ENCODE data around the gene PRRG1.

PRRG1 gene

DNA sequence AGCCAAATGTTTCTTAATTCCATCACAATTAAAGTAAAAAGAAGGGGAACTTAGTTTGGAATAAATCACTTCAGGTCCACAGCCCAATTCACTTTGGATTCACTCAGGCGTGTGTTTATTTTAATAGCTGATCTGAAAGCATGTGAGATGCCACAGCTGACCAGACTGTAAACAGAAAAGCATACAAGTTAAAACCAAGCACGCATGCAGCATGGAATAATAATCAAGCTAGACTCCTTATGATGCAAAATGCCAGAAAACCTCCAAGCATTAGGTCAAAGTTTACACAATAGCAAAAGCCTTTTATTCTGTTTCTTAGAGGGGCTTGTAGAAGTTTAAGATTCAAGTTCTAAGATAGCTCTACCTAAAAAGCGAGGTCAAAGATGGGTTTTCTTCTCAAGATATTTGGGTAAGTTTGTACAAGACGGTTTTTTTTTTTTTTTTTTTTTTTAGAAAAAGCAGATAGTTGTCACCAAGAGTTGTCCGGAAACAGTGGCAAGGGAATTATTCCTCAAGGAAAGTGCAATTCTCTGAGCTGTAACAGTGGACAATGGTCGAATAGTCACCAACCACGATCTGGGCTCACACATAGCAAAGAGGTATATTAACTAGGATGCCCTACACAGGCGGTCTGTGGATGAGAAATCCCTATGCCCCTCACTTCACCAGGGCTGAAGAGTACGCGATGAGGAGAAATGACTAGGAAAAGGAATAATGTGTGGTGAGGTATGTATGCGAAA is 763 bp upstream of the PRRG1 start:
- FAIRE-seq, result no peak
- DNase-seq (ENCODE audit: insufficient read length), result no peak
- no peak for TF ChIP-seq TAF1 (IDR thresholded peaks at IDR 0.05; ENCODE audit: borderline replicate concordance, low read depth, low read length)
- no peak for TF ChIP-seq POLR2A (IDR thresholded peaks at IDR 0.05; ENCODE audit: low read depth, low read length)
- no peak for TF ChIP-seq POLR2AphosphoS5 (IDR thresholded peaks at IDR 0.05; ENCODE audit: low read depth, low read length)

DNA sequence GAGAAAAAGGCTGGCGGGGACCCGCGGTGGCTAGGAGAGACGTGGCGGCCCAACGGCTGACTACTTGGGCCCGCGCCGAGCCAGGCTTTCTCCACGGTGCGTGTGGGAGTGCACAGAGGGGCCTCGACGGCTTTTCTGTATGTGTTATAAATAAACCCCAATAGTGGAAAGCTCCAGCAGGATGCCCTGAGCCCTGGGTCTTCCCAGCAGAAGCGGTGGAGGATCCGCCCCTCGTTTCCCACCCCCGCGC is 268 bp upstream of the PRRG1 start:
- no peak for TF ChIP-seq POLR2AphosphoS5 (IDR thresholded peaks at IDR 0.05; ENCODE audit: low read depth, low read length)
- no peak for TF ChIP-seq TAF1 (IDR thresholded peaks at IDR 0.05; ENCODE audit: borderline replicate concordance, low read depth, low read length)
- no peak for TF ChIP-seq POLR2A (IDR thresholded peaks at IDR 0.05; ENCODE audit: low read depth, low read length)
- DNase-seq (ENCODE audit: insufficient read length), result no peak
- no peak for FAIRE-seq

GRCh38 chrX:37350034-37350365 is 836 bp downstream of the PRRG1 start:
- DNase-seq (ENCODE audit: insufficient read length) (no peak), FAIRE-seq (no peak)
- TF ChIP-seq POLR2AphosphoS5 (IDR thresholded peaks at IDR 0.05; ENCODE audit: low read depth, low read length), result no peak
- TF ChIP-seq TAF1 (IDR thresholded peaks at IDR 0.05; ENCODE audit: borderline replicate concordance, low read depth, low read length), result no peak
- no peak for TF ChIP-seq POLR2A (IDR thresholded peaks at IDR 0.05; ENCODE audit: low read depth, low read length)

DNA sequence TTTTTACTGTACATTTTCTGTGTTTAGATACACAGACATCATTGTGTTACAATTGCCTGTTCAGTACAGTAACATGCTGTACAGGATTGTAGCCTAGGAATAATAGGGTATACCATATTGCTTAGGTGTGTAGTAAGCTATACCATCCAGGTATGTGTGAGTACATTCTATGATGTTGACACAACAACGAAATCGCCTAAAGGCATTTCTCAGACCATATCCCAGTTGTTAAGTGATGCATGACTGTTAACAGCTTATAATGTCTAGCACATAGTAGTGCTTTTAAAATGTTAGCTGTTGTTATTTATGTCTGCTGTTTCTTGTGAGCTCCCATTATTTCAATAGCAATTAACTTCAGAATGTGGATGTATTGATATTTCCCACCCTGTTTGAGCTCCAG is 4.5 kb downstream of the PRRG1 start:
- FAIRE-seq (no peak), DNase-seq (ENCODE audit: insufficient read length) (no peak)
- TF ChIP-seq TAF1 (IDR thresholded peaks at IDR 0.05; ENCODE audit: borderline replicate concordance, low read depth, low read length), result no peak
- no peak for TF ChIP-seq POLR2A (IDR thresholded peaks at IDR 0.05; ENCODE audit: low read depth, low read length)
- TF ChIP-seq POLR2AphosphoS5 (IDR thresholded peaks at IDR 0.05; ENCODE audit: low read depth, low read length), result no peak

- TF ChIP-seq POLR2A (IDR thresholded peaks at IDR 0.05; ENCODE audit: low read depth, low read length), result no peak
- no peak for TF ChIP-seq TAF1 (IDR thresholded peaks at IDR 0.05; ENCODE audit: borderline replicate concordance, low read depth, low read length)
- TF ChIP-seq POLR2AphosphoS5 (IDR thresholded peaks at IDR 0.05; ENCODE audit: low read depth, low read length), result no peak
- no peak for FAIRE-seq
- DNase-seq (ENCODE audit: insufficient read length), result no peak
These were observed 8.3 kb downstream of the PRRG1 start for GRCh38 chrX:37357436-37357835.

GRCh38 chrX:37361596-37361995 is 12.4 kb downstream of the PRRG1 start:
- TF ChIP-seq POLR2A (IDR thresholded peaks at IDR 0.05; ENCODE audit: low read depth, low read length) (no peak), TAF1 (IDR thresholded peaks at IDR 0.05; ENCODE audit: borderline replicate concordance, low read depth, low read length) (no peak), POLR2AphosphoS5 (IDR thresholded peaks at IDR 0.05; ENCODE audit: low read depth, low read length) (no peak)
- FAIRE-seq, result no peak
- DNase-seq (ENCODE audit: insufficient read length), result no peak

DNA sequence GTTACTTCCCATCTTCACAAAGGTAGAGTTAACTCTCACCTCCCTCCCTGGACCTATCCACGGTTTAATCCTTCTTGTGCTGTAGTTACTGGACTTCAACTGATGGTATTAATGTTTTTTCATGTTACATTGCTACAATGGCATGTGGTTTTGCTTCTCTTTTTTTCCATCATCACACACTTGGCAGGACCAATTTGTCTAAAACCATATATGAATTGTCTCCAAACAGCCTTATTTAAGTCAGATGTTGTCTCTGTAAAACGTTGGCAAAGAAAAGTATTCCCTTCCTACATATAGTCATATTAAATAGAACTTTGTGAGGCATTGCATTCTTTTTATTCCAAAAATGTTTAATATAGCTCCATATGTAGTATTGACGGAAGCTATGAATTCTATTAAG is 15.5 kb downstream of the PRRG1 start:
- TF ChIP-seq POLR2A (IDR thresholded peaks at IDR 0.05; ENCODE audit: low read depth, low read length) (no peak), POLR2AphosphoS5 (IDR thresholded peaks at IDR 0.05; ENCODE audit: low read depth, low read length) (no peak), TAF1 (IDR thresholded peaks at IDR 0.05; ENCODE audit: borderline replicate concordance, low read depth, low read length) (no peak)
- DNase-seq (ENCODE audit: insufficient read length) (no peak), FAIRE-seq (no peak)

GRCh38 chrX:37367946-37368345 is 18.8 kb downstream of the PRRG1 start:
- TF ChIP-seq TAF1 (IDR thresholded peaks at IDR 0.05; ENCODE audit: borderline replicate concordance, low read depth, low read length), result no peak

DNA sequence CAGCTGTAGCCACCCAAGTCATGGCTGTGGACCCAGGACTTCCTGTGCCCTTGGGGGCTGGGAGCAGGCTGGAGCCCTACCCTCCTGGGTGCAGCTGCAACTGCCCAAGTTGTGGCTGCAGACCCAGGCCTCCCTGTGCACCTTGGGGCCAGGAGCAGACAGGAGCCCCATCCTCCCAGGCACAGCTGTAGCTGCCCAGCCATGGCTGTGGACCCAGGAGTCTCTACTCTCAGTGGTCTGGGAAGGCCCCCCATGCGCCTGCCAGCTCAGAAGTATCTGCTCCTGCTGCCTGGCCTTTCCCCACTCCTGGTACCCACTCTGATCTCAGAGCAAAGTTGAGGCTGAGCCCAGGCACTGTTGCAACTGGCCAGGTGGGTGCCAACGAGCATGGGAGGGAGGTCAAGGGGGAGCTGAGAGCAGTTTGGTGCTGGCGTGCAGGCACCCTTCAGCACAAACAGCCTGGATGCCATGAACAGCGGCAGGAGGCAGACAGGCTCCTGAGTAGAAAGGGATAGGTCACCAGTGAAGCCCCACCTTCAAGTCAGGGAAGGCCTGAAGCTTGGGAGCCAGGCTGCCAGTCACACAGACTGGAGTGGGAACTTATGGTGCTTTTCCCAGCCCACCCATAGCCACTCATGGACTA is 21.5 kb downstream of the PRRG1 start:
- FAIRE-seq, result no peak
- no peak for DNase-seq (ENCODE audit: insufficient read length)
- TF ChIP-seq POLR2A (IDR thresholded peaks at IDR 0.05; ENCODE audit: low read depth, low read length), result no peak
- TF ChIP-seq POLR2AphosphoS5 (IDR thresholded peaks at IDR 0.05; ENCODE audit: low read depth, low read length), result no peak
- no peak for TF ChIP-seq TAF1 (IDR thresholded peaks at IDR 0.05; ENCODE audit: borderline replicate concordance, low read depth, low read length)

More at GRCh38 chrX:37367946-37368345, 18.8 kb downstream of the PRRG1 start:
- no peak for FAIRE-seq
- DNase-seq (ENCODE audit: insufficient read length), result no peak

- FAIRE-seq (no peak), DNase-seq (ENCODE audit: insufficient read length) (no peak)
- TF ChIP-seq POLR2AphosphoS5 (IDR thresholded peaks at IDR 0.05; ENCODE audit: low read depth, low read length), result no peak
- no peak for TF ChIP-seq TAF1 (IDR thresholded peaks at IDR 0.05; ENCODE audit: borderline replicate concordance, low read depth, low read length)
- no peak for TF ChIP-seq POLR2A (IDR thresholded peaks at IDR 0.05; ENCODE audit: low read depth, low read length)
These were observed 22.4 kb downstream of the PRRG1 start for GRCh38 chrX:37371578-37371991.

GRCh38 chrX:37378404-37378803 is 29.2 kb downstream of the PRRG1 start:
- DNase-seq (ENCODE audit: insufficient read length) (no peak), FAIRE-seq (peak; percentile 76)
- TF ChIP-seq POLR2A (IDR thresholded peaks at IDR 0.05; ENCODE audit: low read depth, low read length), result no peak
- TF ChIP-seq POLR2AphosphoS5 (IDR thresholded peaks at IDR 0.05; ENCODE audit: low read depth, low read length), result no peak
- no peak for TF ChIP-seq TAF1 (IDR thresholded peaks at IDR 0.05; ENCODE audit: borderline replicate concordance, low read depth, low read length)

- no peak for TF ChIP-seq POLR2A (IDR thresholded peaks at IDR 0.05; ENCODE audit: low read depth, low read length)
- TF ChIP-seq TAF1 (IDR thresholded peaks at IDR 0.05; ENCODE audit: borderline replicate concordance, low read depth, low read length), result no peak
- no peak for TF ChIP-seq POLR2AphosphoS5 (IDR thresholded peaks at IDR 0.05; ENCODE audit: low read depth, low read length)
- no peak for FAIRE-seq
- DNase-seq (ENCODE audit: insufficient read length), result no peak
These were observed 29.7 kb downstream of the PRRG1 start for GRCh38 chrX:37378830-37379229.

Measured in GM12892 (cell line).